Measurements from ENCODE around the gene ANKRD26.

Gene ANKRD26

DNA sequence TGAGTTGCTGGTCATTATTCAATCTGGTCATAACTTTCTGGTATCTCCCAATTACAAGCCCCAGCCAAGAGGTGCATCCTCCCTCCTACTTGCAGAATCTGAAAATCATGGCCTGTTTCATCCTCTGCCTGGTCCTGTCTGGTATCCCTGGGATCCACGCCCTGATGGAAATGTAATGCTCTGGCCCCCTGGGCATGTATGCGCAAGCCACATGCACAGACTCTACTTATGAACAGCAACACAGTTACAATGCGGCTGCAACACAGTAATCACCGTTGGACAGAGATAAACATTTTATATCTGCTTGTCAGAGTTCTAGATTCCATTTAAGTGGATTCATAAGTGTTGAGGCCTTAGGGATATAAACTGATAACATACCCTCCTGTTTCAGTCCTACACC, 121.8 kb downstream of the ANKRD26 start:
- Mint-ChIP-seq H3K4me1 (no peaks in the 10 kb centered on the region), H3K27ac (no peak overlapping the region), H3K36me3 (no peaks in the 10 kb centered on the region), H3K27me3 (no peaks in the 10 kb centered on the region), H3K9me3 (no peaks in the 10 kb centered on the region), H3K4me3 (no peak overlapping the region)
- CTCF ChIA-PET, result no interaction called here
- DNase-seq, result no peak

GRCh38 chr10:26977635-26978034, 122.7 kb downstream of the ANKRD26 start:
- H3K27me3 Mint-ChIP-seq, result no peaks in the 10 kb centered on the region
- no peaks in the 10 kb centered on the region for H3K36me3 Mint-ChIP-seq
- no peaks in the 10 kb centered on the region for H3K4me1 Mint-ChIP-seq
- no peak for DNase-seq
- H3K9me3 Mint-ChIP-seq, result no peaks in the 10 kb centered on the region
- H3K27ac Mint-ChIP-seq, result no peak overlapping the region
- no peak overlapping the region for H3K4me3 Mint-ChIP-seq
- CTCF ChIA-PET, result no interaction called here

GRCh38 chr10:26970667-26971066, 129.6 kb downstream of the ANKRD26 start:
- DNase-seq, result no peak
- no peak overlapping the region for H3K27ac Mint-ChIP-seq

DNA sequence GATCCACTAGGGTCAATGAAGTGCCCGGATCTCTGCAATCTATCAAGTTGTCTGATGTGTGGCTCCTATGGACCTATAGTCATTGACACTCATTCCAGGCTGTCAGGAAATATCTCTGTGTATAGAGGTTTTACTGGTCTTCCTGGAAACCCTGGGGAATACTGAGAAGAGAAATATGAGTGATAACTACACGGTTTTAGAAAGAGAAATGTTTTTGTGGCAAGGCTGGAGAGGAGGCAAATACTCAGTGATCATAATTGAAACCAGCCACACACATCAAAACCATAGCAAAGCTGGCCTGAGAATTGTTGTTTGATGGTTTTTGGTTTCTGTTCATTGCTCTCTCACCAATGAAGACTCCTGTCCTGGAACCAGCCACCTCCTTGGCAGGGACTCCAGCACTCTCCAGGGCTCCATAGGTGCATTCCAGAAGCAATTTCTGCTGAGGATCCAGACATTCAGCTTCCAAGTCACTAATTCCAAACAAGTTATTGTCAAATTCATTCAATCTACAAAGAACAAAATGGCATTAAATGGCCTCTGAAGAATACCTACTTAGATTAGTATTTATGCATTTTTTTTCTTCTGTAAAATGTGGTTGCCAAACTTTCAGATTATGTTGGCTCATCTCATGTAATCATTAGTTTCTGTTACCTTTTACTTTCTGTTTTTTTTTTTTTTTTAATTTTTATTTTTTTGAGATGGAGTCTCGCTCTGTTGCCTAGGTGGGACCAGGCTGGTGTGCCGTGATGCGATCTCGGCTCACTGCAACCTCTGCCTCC, 131.0 kb downstream of the ANKRD26 start:
- Mint-ChIP-seq H3K4me3 (no peak overlapping the region), H3K4me1 (peaks cover 20% of the 10 kb centered on the region), H3K36me3 (peaks cover 5% of the 10 kb centered on the region), H3K27me3 (no peaks in the 10 kb centered on the region), H3K27ac (peak overlapping the region; percentile 53), H3K9me3 (no peaks in the 10 kb centered on the region)
- CTCF ChIA-PET, result interaction anchor here (0.6 kb wide), 1 partner anchor 56 kb away, joined by 3 read pairs; no protein-coding TSS in a partner anchor
- DNase-seq, result no peak

More at GRCh38 chr10:26970667-26971066, 129.6 kb downstream of the ANKRD26 start:
- Mint-ChIP-seq H3K27me3 (no peaks in the 10 kb centered on the region), H3K4me3 (no peak overlapping the region), H3K9me3 (no peaks in the 10 kb centered on the region), H3K36me3 (peaks cover 4% of the 10 kb centered on the region), H3K4me1 (peaks cover 20% of the 10 kb centered on the region)
- CTCF ChIA-PET, result no interaction called here

GRCh38 chr10:26962835-26963234, 137.5 kb downstream of the ANKRD26 start:
- no peak for DNase-seq
- Mint-ChIP-seq H3K4me3 (no peak overlapping the region), H3K36me3 (peaks cover 2% of the 10 kb centered on the region), H3K4me1 (peaks cover 7% of the 10 kb centered on the region), H3K27ac (no peak overlapping the region), H3K27me3 (no peaks in the 10 kb centered on the region), H3K9me3 (no peaks in the 10 kb centered on the region)
- CTCF ChIA-PET, result no interaction called here

- CTCF ChIA-PET, result no interaction called here
- H3K4me1 Mint-ChIP-seq, result peaks cover 7% of the 10 kb centered on the region
- DNase-seq, result no peak
- no peaks in the 10 kb centered on the region for H3K9me3 Mint-ChIP-seq
- H3K36me3 Mint-ChIP-seq, result no peaks in the 10 kb centered on the region
- no peaks in the 10 kb centered on the region for H3K27me3 Mint-ChIP-seq
- H3K4me3 Mint-ChIP-seq, result no peak overlapping the region
- H3K27ac Mint-ChIP-seq, result no peak overlapping the region
Measured at GRCh38 chr10:26960308-26960707, 140.0 kb downstream of the ANKRD26 start.

DNA sequence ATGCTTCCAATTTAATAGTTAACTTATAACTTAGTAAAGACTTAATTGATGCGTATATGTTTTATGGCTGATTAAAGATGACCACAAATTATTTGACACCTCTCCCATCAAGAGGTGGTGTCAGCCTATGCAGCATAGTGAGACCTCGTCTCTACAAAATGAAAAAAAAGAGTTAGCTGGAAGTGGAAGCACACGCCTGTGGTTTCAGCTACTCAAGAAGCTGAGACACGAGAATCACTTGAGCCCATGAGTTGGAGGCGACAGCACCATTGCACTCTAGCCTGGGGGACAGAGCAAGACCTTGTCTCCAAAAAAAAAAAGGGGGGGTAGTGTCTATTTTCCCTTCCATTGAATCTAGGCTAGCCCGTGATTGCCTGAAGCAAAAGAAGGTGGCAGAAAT, 140.5 kb downstream of the ANKRD26 start:
- CTCF ChIA-PET, result no interaction called here
- H3K27ac Mint-ChIP-seq, result no peak overlapping the region
- no peak for DNase-seq
- peaks cover 7% of the 10 kb centered on the region for H3K4me1 Mint-ChIP-seq
- H3K9me3 Mint-ChIP-seq, result no peaks in the 10 kb centered on the region
- H3K27me3 Mint-ChIP-seq, result no peaks in the 10 kb centered on the region
- no peaks in the 10 kb centered on the region for H3K36me3 Mint-ChIP-seq
- H3K4me3 Mint-ChIP-seq, result no peak overlapping the region

All from activated naive CD4-positive, alpha-beta T cell treated with anti-CD3 and anti-CD28 coated beads, Interleukin-2, amount 10 ng/mL, durations not matched to agents 7 days and 5 days (primary cell).